Peyer's patch (tissue), 4 donors: ENCODE measurements around the gene PLEKHG3. TPM values are rescaled to one million over a fixed set of nuclear protein-coding genes. Genes with fewer than 3 reads are reported as not detected.

ENCODE experiments used
- DNase-seq, 3 donors: peaks; one replicate each; pipeline ENCODE4 v3.0.0-alpha.2; 2017 to 2019
- H3K27ac ChIP-seq, 4 donors: fragments of 200-600 bp; sonication (generic); one replicate each; pipeline ENCODE4 v1.5.1; 2016 to 2019
- H3K27me3 ChIP-seq, 2 donors: fragments of 200-600 bp; sonication (generic); one replicate each; pipeline ENCODE4 v1.5.1; 2019
- H3K36me3 ChIP-seq, 3 donors: fragments of 200-600 bp; sonication (generic); one replicate each; pipeline ENCODE4 v1.5.1; 2016 to 2019
- H3K4me1 ChIP-seq, 4 donors: fragments of 200-600 bp; sonication (generic); one replicate each; pipeline ENCODE4 v1.5.1; 2016 to 2019
- H3K4me3 ChIP-seq, 4 donors: fragments of 200-600 bp; sonication (generic); 1 replicate in 3 of 4; 2 replicates in 1 of 4; pipeline ENCODE4 v1.5.1; 2016 to 2019; ENCODE audit warnings: mild to moderate bottlenecking in 1 of 4
- H3K9me3 ChIP-seq, 4 donors: fragments of 200-600 bp; sonication (generic); one replicate each; pipeline ENCODE4 v1.5.1; 2016 to 2019; ENCODE audit warnings: mild to moderate bottlenecking in 1 of 4
- CTCF ChIP-seq, 6 experiments: fragments of 450-650 bp in 4 of 6; fragments of 200-600 bp in 2 of 6; sonication (generic) in 1 of 6; IDR thresholded peaks; one replicate each; pipeline ENCODE4 v1.5.1; 2017 to 2019; ENCODE audit warnings: antibody characterized with exemption in 6 of 6, mild to moderate bottlenecking in 3 of 6, moderate library complexity in 1 of 6
- POLR2A ChIP-seq, 2 donors: fragments of 450-650 bp; IDR thresholded peaks; one replicate each; pipeline ENCODE4 v1.5.1; 2017; ENCODE audit warnings: antibody characterized with exemption in 2 of 2, mild to moderate bottlenecking in 2 of 2, moderate library complexity in 2 of 2
- total RNA-seq, 4 donors: library from RNA; depleted of rRNA; stranded (reverse); fragments of >200 nt; gene quantifications; one replicate each; pipeline ENCODE4 v1.1.0, GENCODE V29; 2016

PLEKHG3 gene
- total RNA-seq, 4 donors from 2014 or later: 18.2 to 45.5 (median 31.5) TPM

GRCh38 chr14:64725261-64725815 is 21.1 kb downstream of the PLEKHG3 start:
- peak in 1 of 3 donors; percentile 47 for DNase-seq
- no peaks in the 10 kb centered on the region for H3K9me3 ChIP-seq
- no peak overlapping the region for H3K4me3 ChIP-seq
- H3K27ac ChIP-seq: peak overlapping the region in 3 of 4 donors; percentile 14 to 82 (median 22)
- TF ChIP-seq POLR2A (IDR thresholded peaks at IDR 0.05): no peak
- no peak for TF ChIP-seq CTCF (IDR thresholded peaks at IDR 0.05)
- no peaks in the 10 kb centered on the region for H3K27me3 ChIP-seq
- H3K4me1 ChIP-seq: peaks cover 0 to 61% (median 12%) of the 10 kb centered on the region in 4 donors
- peaks cover 0 to 18% (median 0%) of the 10 kb centered on the region in 3 donors for H3K36me3 ChIP-seq

- Histone ChIP-seq H3K4me3 (no peak overlapping the region), H3K36me3 (peaks cover 0 to 24% (median 0%) of the 10 kb centered on the region in 3 donors), H3K9me3 (no peaks in the 10 kb centered on the region), H3K27me3 (no peaks in the 10 kb centered on the region), H3K4me1 (peaks cover 0 to 54% (median 10%) of the 10 kb centered on the region in 4 donors), H3K27ac (peak overlapping the region in 3 of 4 donors; percentile 7 to 82 (median 14))
- peak in 1 of 3 donors; percentile 26 for DNase-seq
- TF ChIP-seq CTCF (IDR thresholded peaks at IDR 0.05) (no peak), POLR2A (IDR thresholded peaks at IDR 0.05) (no peak)
These were observed 21.8 kb downstream of the PLEKHG3 start for GRCh38 chr14:64725879-64726584.

GRCh38 chr14:64726585-64726890 is 22.3 kb downstream of the PLEKHG3 start:
- Histone ChIP-seq H3K4me3 (no peak overlapping the region), H3K27ac (peak overlapping the region in 3 of 4 donors; percentile 12 to 82 (median 45)), H3K36me3 (peaks cover 0 to 29% (median 0%) of the 10 kb centered on the region in 3 donors), H3K9me3 (no peaks in the 10 kb centered on the region), H3K27me3 (no peaks in the 10 kb centered on the region), H3K4me1 (peaks cover 0 to 49% (median 8%) of the 10 kb centered on the region in 4 donors)
- TF ChIP-seq POLR2A (IDR thresholded peaks at IDR 0.05) (no peak), CTCF (IDR thresholded peaks at IDR 0.05) (no peak)
- peak in 2 of 3 donors; percentile 90 to 91 for DNase-seq

GRCh38 chr14:64727551-64728071 is 23.4 kb downstream of the PLEKHG3 start:
- no peak overlapping the region for H3K4me3 ChIP-seq
- H3K27me3 ChIP-seq: no peaks in the 10 kb centered on the region
- peak in 1 of 3 donors; percentile 37 for DNase-seq
- no peaks in the 10 kb centered on the region for H3K9me3 ChIP-seq
- TF ChIP-seq CTCF (IDR thresholded peaks at IDR 0.05): no peak
- TF ChIP-seq POLR2A (IDR thresholded peaks at IDR 0.05): no peak
- H3K36me3 ChIP-seq: peaks cover 0 to 39% (median 0%) of the 10 kb centered on the region in 3 donors
- H3K27ac ChIP-seq: peak overlapping the region in 1 of 4 donors; percentile 82
- H3K4me1 ChIP-seq: peaks cover 0 to 39% (median 8%) of the 10 kb centered on the region in 4 donors

- peaks cover 0 to 43% (median 0%) of the 10 kb centered on the region in 3 donors for H3K36me3 ChIP-seq
These were observed 23.9 kb downstream of the PLEKHG3 start for GRCh38 chr14:64728106-64728505.

More at GRCh38 chr14:64728106-64728505, 23.9 kb downstream of the PLEKHG3 start:
- peak in 1 of 3 donors; percentile 30 for DNase-seq
- no peak for TF ChIP-seq CTCF (IDR thresholded peaks at IDR 0.05)
- TF ChIP-seq POLR2A (IDR thresholded peaks at IDR 0.05): no peak
- Histone ChIP-seq H3K4me3 (no peak overlapping the region), H3K27me3 (no peaks in the 10 kb centered on the region), H3K27ac (no peak overlapping the region), H3K9me3 (no peaks in the 10 kb centered on the region), H3K4me1 (peaks cover 0 to 34% (median 8%) of the 10 kb centered on the region in 4 donors)
